Upper lobe of left lung (tissue), 6 donors: ENCODE data around the gene PATJ. TPM values are rescaled to one million over a fixed set of nuclear protein-coding genes. Genes with fewer than 3 reads are reported as not detected.

Experiments
- ATAC-seq, 2 donors: fragments of 200-7000 bp; cut with Tn5 transposase; one replicate each; pipeline ENCODE4 v1.9.1; 2022; ENCODE audit warnings: mild to moderate bottlenecking in 2 of 2, moderate library complexity in 2 of 2; ENCODE audit not compliant: low FRiP score in 2 of 2
- DNase-seq, 2 donors: peaks; one replicate each; pipeline ENCODE4 v3.0.0-alpha.2; 2019 to 2020
- H3K27ac ChIP-seq, 4 donors: fragments of 200-600 bp; sonication (generic); one replicate each; pipeline ENCODE4 v1.5.1; 2016 to 2019
- H3K27me3 ChIP-seq, 4 donors: fragments of 200-600 bp; sonication (generic); one replicate each; pipeline ENCODE4 v1.5.1; 2017 to 2019
- H3K36me3 ChIP-seq, 4 donors: fragments of 200-600 bp; sonication (generic); one replicate each; pipeline ENCODE4 v1.5.1; 2016 to 2019
- H3K4me1 ChIP-seq, 4 donors: fragments of 200-600 bp; sonication (generic); one replicate each; pipeline ENCODE4 v1.5.1; 2018 to 2019
- H3K4me3 ChIP-seq, 4 donors: fragments of 200-600 bp; sonication (generic); one replicate each; pipeline ENCODE4 v1.5.1; 2017 to 2019; ENCODE audit warnings: mild to moderate bottlenecking in 2 of 4, moderate library complexity in 1 of 4
- H3K9me3 ChIP-seq, 4 donors: fragments of 200-600 bp; sonication (generic); one replicate each; pipeline ENCODE4 v1.5.1; 2018 to 2019
- CTCF ChIP-seq, 6 experiments: fragments of 450-650 bp in 4 of 6; fragments of 200-600 bp in 2 of 6; sonication (generic) in 2 of 6; IDR thresholded peaks; one replicate each; pipeline ENCODE4 v1.5.1; 2016 to 2019; ENCODE audit warnings: antibody characterized with exemption in 6 of 6
- EP300 ChIP-seq, 4 donors: sonication (generic); formaldehyde crosslinking; IDR thresholded peaks; one replicate each; pipeline ENCODE4 v1.5.1; 2017; ENCODE audit warnings: antibody characterized with exemption in 4 of 4, control low read depth in 2 of 4
- POLR2A ChIP-seq, 4 donors: fragments of 450-650 bp; IDR thresholded peaks; one replicate each; pipeline ENCODE4 v1.5.1; 2016 to 2017; ENCODE audit warnings: antibody characterized with exemption in 4 of 4, mild to moderate bottlenecking in 2 of 4
- POLR2AphosphoS5 ChIP-seq, 2 donors: sonication (generic); formaldehyde crosslinking; IDR thresholded peaks; one replicate each; pipeline ENCODE4 v1.5.1; 2017; ENCODE audit warnings: antibody characterized with exemption in 2 of 2
- WGBS, 2 donors: methylation state at CpG; one replicate each; pipeline ENCODE4 v1.1.5; 2017 to 2018; 5-methylcytosine and 5-hydroxymethylcytosine counted together
- total RNA-seq, 6 donors: library from RNA; depleted of rRNA in 4 of 6; stranded (reverse); fragments of >200 nt in 4 of 6; gene quantifications; one replicate each; pipeline versions ENCODE4 v1.1.0 to v1.2.1, GENCODE V29; 2016 to 2021
- donor health status: DM: no; HTN: no; CAD: no; lungs with moderate emphysema.
- donor health status: DM: no; HTN: yes; CAD: no; lungs with severe emphysema.

PATJ gene
- total RNA-seq, 6 donors from 2014 or later, result 37.1 to 217 (median 70.5) TPM

- ATAC-seq, result no peak
- DNase-seq, result no peak
- H3K4me3 ChIP-seq, result no peak overlapping the region
- peaks cover 0 to 10% (median 2%) of the 10 kb centered on the region in 4 donors for H3K36me3 ChIP-seq
- TF ChIP-seq POLR2A (IDR thresholded peaks at IDR 0.05) (no peak), EP300 (IDR thresholded peaks at IDR 0.05) (no peak), CTCF (IDR thresholded peaks at IDR 0.05) (no peak), POLR2AphosphoS5 (IDR thresholded peaks at IDR 0.05) (no peak)
- H3K27ac ChIP-seq, result no peak overlapping the region
- H3K9me3 ChIP-seq, result no peaks in the 10 kb centered on the region
- 95 to 96% methylated on average over 1 of the region's 1 CpG for WGBS, 2 donors
- no peaks in the 10 kb centered on the region for H3K27me3 ChIP-seq
- H3K4me1 ChIP-seq, result no peaks in the 10 kb centered on the region
These were observed 253.4 kb downstream of the PATJ start for GRCh38 chr1:61995641-61996040.

- no peaks in the 10 kb centered on the region for H3K4me1 ChIP-seq
- 86 to 95% methylated on average over 3 of the region's 3 CpGs for WGBS, 2 donors
- H3K27ac ChIP-seq, result no peak overlapping the region
- TF ChIP-seq CTCF (IDR thresholded peaks at IDR 0.05) (no peak), POLR2A (IDR thresholded peaks at IDR 0.05) (no peak), POLR2AphosphoS5 (IDR thresholded peaks at IDR 0.05) (no peak), EP300 (IDR thresholded peaks at IDR 0.05) (no peak)
- ATAC-seq (no peak), DNase-seq (no peak)
- H3K4me3 ChIP-seq, result no peak overlapping the region
- no peaks in the 10 kb centered on the region for H3K27me3 ChIP-seq
- H3K9me3 ChIP-seq, result no peaks in the 10 kb centered on the region
- peaks cover 0 to 6% (median 2%) of the 10 kb centered on the region in 4 donors for H3K36me3 ChIP-seq
These were observed 254.8 kb downstream of the PATJ start for GRCh38 chr1:61997123-61997522.

GRCh38 chr1:62003777-62004176 lies 261.5 kb downstream of the PATJ start:
- ATAC-seq, result no peak

GRCh38 chr1:62006690-62007089 lies 264.4 kb downstream of the PATJ start:
- H3K27ac ChIP-seq, result no peak overlapping the region
- H3K9me3 ChIP-seq, result no peaks in the 10 kb centered on the region
- no peaks in the 10 kb centered on the region for H3K36me3 ChIP-seq
- DNase-seq (no peak), ATAC-seq (no peak)
- 92 to 100% methylated on average over 2 of the region's 2 CpGs for WGBS, 2 donors
- H3K4me3 ChIP-seq, result no peak overlapping the region
- peaks cover 0 to 3% (median 0%) of the 10 kb centered on the region in 4 donors for H3K4me1 ChIP-seq
- TF ChIP-seq POLR2AphosphoS5 (IDR thresholded peaks at IDR 0.05), result no peak
- no peak for TF ChIP-seq EP300 (IDR thresholded peaks at IDR 0.05)
- TF ChIP-seq POLR2A (IDR thresholded peaks at IDR 0.05), result no peak
- TF ChIP-seq CTCF (IDR thresholded peaks at IDR 0.05), result no peak
- H3K27me3 ChIP-seq, result no peaks in the 10 kb centered on the region

More at GRCh38 chr1:62003777-62004176, 261.5 kb downstream of the PATJ start:
- Histone ChIP-seq H3K9me3 (no peaks in the 10 kb centered on the region), H3K27ac (no peak overlapping the region), H3K36me3 (no peaks in the 10 kb centered on the region), H3K4me1 (no peaks in the 10 kb centered on the region), H3K4me3 (no peak overlapping the region), H3K27me3 (no peaks in the 10 kb centered on the region)
- WGBS, 2 donors, result 89% methylated on average over 2 of the region's 2 CpGs
- DNase-seq, result no peak
- no peak for TF ChIP-seq EP300 (IDR thresholded peaks at IDR 0.05)
- TF ChIP-seq POLR2AphosphoS5 (IDR thresholded peaks at IDR 0.05), result no peak
- TF ChIP-seq POLR2A (IDR thresholded peaks at IDR 0.05), result no peak
- no peak for TF ChIP-seq CTCF (IDR thresholded peaks at IDR 0.05)

GRCh38 chr1:62011006-62011405 lies 268.7 kb downstream of the PATJ start:
- no peaks in the 10 kb centered on the region for H3K36me3 ChIP-seq
- H3K27me3 ChIP-seq, result no peaks in the 10 kb centered on the region
- ATAC-seq (no peak), DNase-seq (no peak)
- H3K9me3 ChIP-seq, result no peaks in the 10 kb centered on the region
- no peak for TF ChIP-seq EP300 (IDR thresholded peaks at IDR 0.05)
- no peak for TF ChIP-seq CTCF (IDR thresholded peaks at IDR 0.05)
- no peak for TF ChIP-seq POLR2AphosphoS5 (IDR thresholded peaks at IDR 0.05)
- TF ChIP-seq POLR2A (IDR thresholded peaks at IDR 0.05), result no peak
- H3K4me1 ChIP-seq, result peaks cover 0 to 3% (median 0%) of the 10 kb centered on the region in 4 donors
- no peak overlapping the region for H3K27ac ChIP-seq
- 56 to 75% methylated on average over 4 of the region's 4 CpGs for WGBS, 2 donors
- H3K4me3 ChIP-seq, result no peak overlapping the region
